NCI-H2196 (cell line): ENCODE measurements around the gene GUCA2A.

Source experiments
- DNase-seq: peaks from one replicate; lab custom pipeline; 2025; ENCODE audit not compliant: unreplicated experiment; lab: John Stamatoyannopoulos, UW

GUCA2A gene

DNA sequence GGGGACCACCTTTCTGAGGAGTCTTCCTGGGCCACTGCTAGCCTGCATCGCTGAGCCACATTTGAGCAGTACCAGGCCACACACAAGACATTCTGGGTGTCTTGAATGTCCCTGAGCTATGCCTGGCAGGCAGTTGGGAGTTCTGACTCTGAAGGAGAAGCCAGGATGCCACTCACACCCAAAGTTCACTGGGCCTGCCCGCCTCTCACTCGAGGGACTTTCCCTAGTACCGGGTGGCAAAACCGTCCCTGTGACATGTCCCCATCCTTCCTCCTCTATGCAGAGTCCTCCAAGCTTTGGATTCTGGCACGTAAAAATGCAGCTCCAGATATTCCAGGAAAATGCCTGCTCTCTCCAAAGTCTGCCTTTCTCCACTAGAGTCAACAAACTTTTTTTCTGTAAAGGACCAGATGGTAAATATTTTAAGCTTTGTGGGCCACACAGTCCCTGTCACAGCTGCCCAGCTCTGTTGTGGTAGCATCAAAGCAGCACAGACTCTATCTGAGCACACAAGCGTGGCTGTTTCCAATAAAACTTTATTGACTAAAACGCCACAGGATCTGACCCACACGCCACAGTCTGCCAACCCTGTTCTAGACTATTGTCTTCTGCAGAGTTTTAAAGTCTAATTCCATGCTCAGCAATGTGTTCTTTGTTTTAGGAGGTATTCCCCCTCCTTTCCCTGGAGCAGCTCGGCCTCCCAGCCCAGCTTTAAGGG lies 30.6 kb downstream of the GUCA2A start:
- DNase-seq, result no peak

- DNase-seq, result no peak
These were observed 31.2 kb downstream of the GUCA2A start for GRCh38 chr1:42133390-42133789.

GRCh38 chr1:42130061-42130660 lies 34.4 kb downstream of the GUCA2A start:
- no peak for DNase-seq

DNA sequence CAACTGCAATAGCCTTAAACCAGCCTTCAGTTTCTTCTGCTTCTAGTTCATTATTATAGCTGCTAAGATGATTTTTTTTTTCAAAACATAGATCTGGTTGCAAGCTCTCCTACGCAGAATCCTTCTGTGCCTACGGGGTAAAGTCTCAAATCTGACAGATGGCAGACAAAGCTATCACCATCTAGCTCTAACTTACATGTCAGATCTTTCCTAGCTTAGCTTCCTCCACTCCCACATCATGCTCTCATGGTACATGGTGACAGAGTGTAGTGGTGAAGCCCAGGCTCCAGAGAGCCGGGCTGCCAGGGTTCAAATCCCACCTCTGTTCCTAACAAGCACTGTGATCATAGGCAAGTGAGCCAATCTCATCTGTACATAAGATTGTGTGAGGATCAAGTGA lies 35.6 kb downstream of the GUCA2A start:
- DNase-seq, result no peak

DNA sequence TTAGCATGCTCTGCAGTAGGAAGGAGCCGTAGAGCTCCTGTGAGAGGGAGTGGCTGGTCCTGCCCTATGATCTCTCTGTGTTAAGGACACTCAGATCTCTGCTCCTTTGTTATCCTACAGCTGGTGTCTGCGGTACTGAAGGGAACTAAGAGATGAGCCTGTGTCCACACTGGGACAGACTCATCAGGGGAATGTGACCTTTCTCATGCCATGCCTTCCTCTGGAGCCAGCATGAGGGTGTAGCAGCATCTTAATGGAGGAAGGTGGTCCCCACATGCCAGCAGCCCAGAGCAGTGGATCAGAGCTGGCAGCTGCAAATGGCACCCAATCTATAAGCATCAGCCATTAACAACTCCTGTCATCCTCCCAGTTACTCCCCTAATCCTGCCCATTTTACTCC lies 36.0 kb downstream of the GUCA2A start:
- no peak for DNase-seq

DNA sequence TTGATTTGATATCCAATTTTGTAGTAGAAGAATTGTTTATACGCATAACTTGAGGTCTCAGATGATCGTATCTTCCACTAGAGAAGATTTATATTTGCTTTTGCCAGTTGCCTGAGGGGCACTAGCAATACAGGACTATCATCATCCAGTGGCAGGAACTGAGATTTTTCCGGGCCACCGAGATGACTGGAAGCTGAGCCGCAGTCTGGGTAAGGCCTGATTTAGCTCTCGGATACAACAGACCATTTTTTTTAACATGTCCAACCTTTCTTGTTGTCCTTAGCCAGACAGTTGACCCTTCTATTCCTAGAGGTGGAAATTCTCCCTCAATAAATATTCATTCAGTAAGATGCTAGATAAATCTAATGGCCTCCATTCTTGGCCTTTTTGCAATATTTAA lies 36.8 kb downstream of the GUCA2A start:
- no peak for DNase-seq

GRCh38 chr1:42125552-42125951 lies 39.0 kb downstream of the GUCA2A start:
- no peak for DNase-seq

DNA sequence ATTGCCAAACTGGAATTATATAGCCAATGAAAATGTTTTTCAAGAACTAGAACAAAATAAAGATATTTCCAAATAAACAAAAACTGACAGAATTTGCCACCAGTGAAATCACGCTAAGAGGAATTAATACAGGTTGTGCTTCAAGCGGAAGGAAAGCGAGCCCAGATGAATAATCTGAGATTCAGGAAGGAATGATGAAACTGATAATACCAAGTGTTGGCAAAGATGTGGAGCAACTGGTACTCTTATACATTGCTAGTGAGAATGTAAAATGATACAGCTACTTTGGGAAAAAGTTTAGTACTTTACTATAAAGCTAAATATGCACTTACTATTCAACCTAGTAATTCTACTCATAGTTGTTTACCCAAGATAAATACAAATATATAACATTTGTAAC lies 42.1 kb downstream of the GUCA2A start:
- no peak for DNase-seq

DNA sequence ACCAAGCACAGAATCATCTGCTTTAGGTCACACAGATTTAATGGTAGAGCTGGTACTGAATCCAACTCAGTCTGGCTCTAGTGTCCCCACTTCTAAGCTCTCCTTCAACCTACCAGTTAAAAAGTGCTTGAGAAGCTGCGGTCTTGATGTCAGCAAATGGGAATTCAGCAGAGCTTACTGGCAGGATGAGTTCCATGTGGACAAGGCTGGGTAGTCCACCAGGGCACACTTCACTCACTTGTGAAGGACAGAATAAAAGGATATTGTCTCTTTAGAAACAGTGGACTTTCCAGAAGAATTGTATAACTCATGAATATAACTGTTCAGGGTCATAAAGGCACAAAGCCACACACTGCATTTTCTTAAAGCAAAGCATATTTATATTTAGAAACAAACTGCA lies 46.4 kb downstream of the GUCA2A start:
- no peak for DNase-seq

DNA sequence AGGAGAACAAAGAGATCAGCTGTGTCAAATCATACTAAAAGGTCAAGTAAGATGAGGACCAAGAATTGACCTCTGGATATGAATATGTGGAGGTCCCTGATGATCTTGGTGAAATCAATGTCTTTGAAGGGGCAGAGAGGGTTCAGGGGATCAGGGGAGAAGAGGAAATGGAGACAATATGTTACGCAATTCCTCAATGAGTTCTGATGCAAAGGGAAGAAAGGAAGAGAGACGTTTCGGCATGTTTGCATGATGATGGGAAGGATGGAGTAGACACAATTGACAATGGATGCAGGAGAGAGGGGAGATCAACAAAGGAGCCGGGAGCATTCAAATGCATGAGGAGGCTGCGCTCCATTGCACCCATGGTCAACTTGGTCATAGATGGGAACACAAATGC lies 47.3 kb downstream of the GUCA2A start:
- DNase-seq, result no peak

DNA sequence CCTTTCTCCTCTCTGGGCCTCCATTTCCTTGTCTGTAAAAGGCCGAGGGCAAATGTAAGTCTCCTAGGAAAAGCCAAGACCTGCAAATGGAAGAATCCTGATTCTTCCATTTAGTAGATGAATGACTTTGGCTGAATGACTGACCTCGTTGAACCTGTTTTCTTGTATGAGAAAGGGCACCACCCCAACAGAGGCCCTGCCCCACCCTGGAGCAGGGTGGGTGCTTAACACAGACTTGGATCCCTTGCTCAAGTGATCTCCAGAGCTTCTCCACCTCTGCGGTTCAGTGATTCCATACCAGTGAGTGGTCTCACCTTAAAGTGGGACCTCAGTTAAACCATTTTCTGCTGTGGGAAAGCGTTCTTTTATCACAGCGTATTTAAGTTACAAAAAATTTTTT lies 50.3 kb downstream of the GUCA2A start:
- DNase-seq, result no peak
